LHCN-M2 (cell line): ENCODE results near the gene SIRPG. TPM values are rescaled to one million over a fixed set of nuclear protein-coding genes. Genes with fewer than 3 reads are reported as not detected.
A peak's percentile ranks its signal among the peaks of the same experiment; 100 is the strongest.
"Not testable (repeated sequence)": the region's sequence is repeated elsewhere in the genome, so short reads cannot be mapped to it uniquely, and the experiment has no call there.

Experiments used
- DNase-seq: peaks from one replicate; pipeline ENCODE4 v3.0.0-alpha.2; 2012; ENCODE audit warnings: low read depth
- polyA plus RNA-seq: library from polyadenylated mRNA; unstranded; fragments of >200 nt; gene quantifications from one replicate; pipeline ENCODE4 v1.2.1, GENCODE V29; 2012; ENCODE audit warnings: missing spikeins
- total RNA-seq: library from RNA; depleted of rRNA; stranded (reverse); fragments of >200 nt; gene quantifications from 2 replicates; pipeline ENCODE4 v1.2.3, GENCODE V29; 2014; rRNA removed

SIRPG gene
- total RNA-seq = not detected in 2 replicates
- polyA plus RNA-seq = not detected

- no peak for DNase-seq
Measured at GRCh38 chr20:1657556-1658334, at the start of gene SIRPG. SIRPG (minus strand) TSS chr20:1657779; CDS start chr20:1657714, 65 bp downstream.

GRCh38 chr20:1706887-1707286 is 49.3 kb upstream of the SIRPG start:
- not testable (repeated sequence) for DNase-seq

GRCh38 chr20:1706079-1706478 is 48.5 kb upstream of the SIRPG start:
- no peak for DNase-seq

GRCh38 chr20:1702855-1703254 is 45.3 kb upstream of the SIRPG start:
- no peak for DNase-seq

GRCh38 chr20:1702328-1702727 is 44.7 kb upstream of the SIRPG start:
- DNase-seq = peak; percentile 60

GRCh38 chr20:1700990-1701389 is 43.4 kb upstream of the SIRPG start:
- peak; percentile 2 for DNase-seq

GRCh38 chr20:1697592-1697991 is 40.0 kb upstream of the SIRPG start:
- no peak for DNase-seq

GRCh38 chr20:1696521-1697209 is 39.1 kb upstream of the SIRPG start:
- DNase-seq = no peak

- no peak for DNase-seq
Measured at GRCh38 chr20:1694672-1695071, 37.1 kb upstream of the SIRPG start.

- DNase-seq = no peak
Measured at GRCh38 chr20:1693427-1693826, 35.8 kb upstream of the SIRPG start.

- DNase-seq = no peak
Measured at GRCh38 chr20:1689721-1690120, 32.1 kb upstream of the SIRPG start.

GRCh38 chr20:1688886-1689538 is 31.4 kb upstream of the SIRPG start:
- DNase-seq = no peak

GRCh38 chr20:1687053-1687452 is 29.5 kb upstream of the SIRPG start:
- DNase-seq = no peak

GRCh38 chr20:1686151-1686748 is 28.7 kb upstream of the SIRPG start:
- no peak for DNase-seq

GRCh38 chr20:1685304-1686052 is 27.9 kb upstream of the SIRPG start:
- DNase-seq = no peak

- DNase-seq = no peak
Measured at GRCh38 chr20:1684872-1685271, 27.3 kb upstream of the SIRPG start.

GRCh38 chr20:1676650-1677049 is 19.1 kb upstream of the SIRPG start:
- no peak for DNase-seq

GRCh38 chr20:1674990-1675780 is 17.6 kb upstream of the SIRPG start:
- DNase-seq = no peak

- no peak for DNase-seq
Measured at GRCh38 chr20:1674361-1674760, 16.8 kb upstream of the SIRPG start.

- DNase-seq = no peak
Measured at GRCh38 chr20:1673424-1673823, 15.8 kb upstream of the SIRPG start.

- no peak for DNase-seq
Measured at GRCh38 chr20:1672728-1673127, 15.1 kb upstream of the SIRPG start.
